ENCODE data around the gene KPNA1.

DNA sequence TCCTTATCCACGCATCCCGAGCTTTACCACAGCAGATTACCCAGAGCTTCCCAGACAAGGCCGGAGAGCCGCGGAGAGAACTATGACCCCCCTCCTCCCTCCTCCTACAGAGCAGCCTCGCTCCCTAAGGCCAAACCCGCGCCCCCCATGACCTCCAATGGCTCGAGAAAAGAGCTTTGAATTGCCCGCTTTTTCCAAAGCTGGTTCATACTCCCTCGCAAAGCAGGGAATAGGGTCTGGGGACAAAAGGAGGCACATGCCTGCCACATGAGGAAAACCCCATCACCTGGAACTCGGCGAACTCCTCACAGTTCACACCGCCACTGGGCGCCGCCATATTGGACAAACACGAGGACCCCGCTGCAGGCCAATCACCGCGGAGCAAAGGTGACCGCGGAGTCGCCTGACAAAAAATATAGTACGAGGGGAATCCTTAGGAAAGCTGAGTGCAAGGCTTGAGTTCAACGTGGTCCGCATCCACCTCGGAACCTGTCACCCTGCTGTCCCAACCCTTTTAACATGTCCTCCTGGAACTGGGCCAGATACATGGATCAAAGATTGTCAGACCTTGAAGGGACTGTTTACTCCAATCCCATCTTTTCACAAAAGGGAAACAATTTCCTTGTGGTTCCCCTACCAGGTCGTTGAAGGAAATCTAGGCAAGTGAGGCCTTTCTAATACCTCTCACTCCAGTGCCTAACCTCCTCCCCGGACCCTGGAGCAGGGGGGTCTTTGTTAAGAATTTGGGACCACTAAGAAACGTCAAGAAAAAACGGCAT, 131.7 kb downstream of the KPNA1 start, which contains the start of gene MIX23:
- TF ChIP-seq, protein P1, sequence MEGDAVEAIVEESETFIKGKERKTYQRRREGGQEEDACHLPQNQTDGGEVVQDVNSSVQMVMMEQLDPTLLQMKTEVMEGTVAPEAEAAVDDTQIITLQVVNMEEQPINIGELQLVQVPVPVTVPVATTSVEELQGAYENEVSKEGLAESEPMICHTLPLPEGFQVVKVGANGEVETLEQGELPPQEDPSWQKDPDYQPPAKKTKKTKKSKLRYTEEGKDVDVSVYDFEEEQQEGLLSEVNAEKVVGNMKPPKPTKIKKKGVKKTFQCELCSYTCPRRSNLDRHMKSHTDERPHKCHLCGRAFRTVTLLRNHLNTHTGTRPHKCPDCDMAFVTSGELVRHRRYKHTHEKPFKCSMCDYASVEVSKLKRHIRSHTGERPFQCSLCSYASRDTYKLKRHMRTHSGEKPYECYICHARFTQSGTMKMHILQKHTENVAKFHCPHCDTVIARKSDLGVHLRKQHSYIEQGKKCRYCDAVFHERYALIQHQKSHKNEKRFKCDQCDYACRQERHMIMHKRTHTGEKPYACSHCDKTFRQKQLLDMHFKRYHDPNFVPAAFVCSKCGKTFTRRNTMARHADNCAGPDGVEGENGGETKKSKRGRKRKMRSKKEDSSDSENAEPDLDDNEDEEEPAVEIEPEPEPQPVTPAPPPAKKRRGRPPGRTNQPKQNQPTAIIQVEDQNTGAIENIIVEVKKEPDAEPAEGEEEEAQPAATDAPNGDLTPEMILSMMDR (IDR thresholded peaks at IDR 0.05), result peak in 1 of 6 experiments; percentile 14
- peak in 1 of 4 donors; percentile 47 for TF ChIP-seq POLR2A (IDR thresholded peaks at IDR 0.05)

All from esophagus squamous epithelium (tissue), 4 donors.